Neural progenitor cell (in vitro differentiated cells): ENCODE results near the gene PTPRA.

Experiments used
- EZH2 ChIP-seq: fragments of 200-600 bp; sonication (generic); IDR thresholded peaks from 2 replicates; pipeline ENCODE4 v1.6.1; 2017; ENCODE audit warnings: antibody characterized with exemption, mild to moderate bottlenecking, moderate library complexity
- TF ChIP-seq, protein P1 (sequence below): fragments of 200-600 bp; sonication (generic); IDR thresholded peaks from 2 replicates; pipeline ENCODE4 v1.5.1; 2017; ENCODE audit warnings: antibody characterized with exemption, mild to moderate bottlenecking

DNA sequence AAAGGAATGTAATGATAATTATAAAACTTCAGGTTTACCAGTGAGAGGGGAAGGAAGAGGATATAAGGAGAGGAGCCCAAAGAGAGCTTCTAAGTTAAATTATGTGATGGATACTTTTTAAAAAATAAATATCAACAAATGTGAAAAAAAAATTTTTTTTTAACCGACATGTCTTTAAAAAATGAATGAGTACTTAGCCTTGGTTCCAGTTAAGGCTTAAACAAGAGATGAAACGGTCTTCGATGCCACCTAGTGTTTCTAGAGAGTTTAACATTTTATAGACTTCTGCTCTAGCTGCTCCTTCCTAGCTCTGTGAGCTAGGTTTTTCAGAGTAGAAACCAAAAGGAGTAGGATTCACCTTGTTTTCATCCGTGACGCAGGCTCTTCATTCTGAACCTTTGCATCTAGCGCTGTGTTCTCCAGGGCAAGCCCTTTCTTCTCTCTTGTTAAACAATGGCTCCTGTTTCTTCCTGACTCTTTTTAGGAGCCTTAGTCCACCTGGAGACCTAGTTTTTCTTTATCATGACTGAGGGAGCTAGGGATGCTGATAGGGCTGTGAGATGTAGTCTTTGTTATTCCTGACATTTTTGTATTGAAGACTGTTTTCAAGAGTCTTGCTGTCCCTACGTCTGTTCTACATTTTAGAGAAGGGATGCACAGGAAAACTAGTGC, 127.7 kb downstream of the PTPRA start:
- TF ChIP-seq, protein P1, sequence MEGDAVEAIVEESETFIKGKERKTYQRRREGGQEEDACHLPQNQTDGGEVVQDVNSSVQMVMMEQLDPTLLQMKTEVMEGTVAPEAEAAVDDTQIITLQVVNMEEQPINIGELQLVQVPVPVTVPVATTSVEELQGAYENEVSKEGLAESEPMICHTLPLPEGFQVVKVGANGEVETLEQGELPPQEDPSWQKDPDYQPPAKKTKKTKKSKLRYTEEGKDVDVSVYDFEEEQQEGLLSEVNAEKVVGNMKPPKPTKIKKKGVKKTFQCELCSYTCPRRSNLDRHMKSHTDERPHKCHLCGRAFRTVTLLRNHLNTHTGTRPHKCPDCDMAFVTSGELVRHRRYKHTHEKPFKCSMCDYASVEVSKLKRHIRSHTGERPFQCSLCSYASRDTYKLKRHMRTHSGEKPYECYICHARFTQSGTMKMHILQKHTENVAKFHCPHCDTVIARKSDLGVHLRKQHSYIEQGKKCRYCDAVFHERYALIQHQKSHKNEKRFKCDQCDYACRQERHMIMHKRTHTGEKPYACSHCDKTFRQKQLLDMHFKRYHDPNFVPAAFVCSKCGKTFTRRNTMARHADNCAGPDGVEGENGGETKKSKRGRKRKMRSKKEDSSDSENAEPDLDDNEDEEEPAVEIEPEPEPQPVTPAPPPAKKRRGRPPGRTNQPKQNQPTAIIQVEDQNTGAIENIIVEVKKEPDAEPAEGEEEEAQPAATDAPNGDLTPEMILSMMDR: peak; percentile 66
- no peak for TF ChIP-seq EZH2
